Measurements from ENCODE around the gene LANCL2. TPM values are rescaled to one million over a fixed set of nuclear protein-coding genes. Genes with fewer than 3 reads are reported as not detected.
A peak's percentile ranks its signal among the peaks of the same experiment; 100 is the strongest.

The LANCL2 gene
- total RNA-seq, 1 experiment from 2014 or later, result 18.5 TPM

DNA sequence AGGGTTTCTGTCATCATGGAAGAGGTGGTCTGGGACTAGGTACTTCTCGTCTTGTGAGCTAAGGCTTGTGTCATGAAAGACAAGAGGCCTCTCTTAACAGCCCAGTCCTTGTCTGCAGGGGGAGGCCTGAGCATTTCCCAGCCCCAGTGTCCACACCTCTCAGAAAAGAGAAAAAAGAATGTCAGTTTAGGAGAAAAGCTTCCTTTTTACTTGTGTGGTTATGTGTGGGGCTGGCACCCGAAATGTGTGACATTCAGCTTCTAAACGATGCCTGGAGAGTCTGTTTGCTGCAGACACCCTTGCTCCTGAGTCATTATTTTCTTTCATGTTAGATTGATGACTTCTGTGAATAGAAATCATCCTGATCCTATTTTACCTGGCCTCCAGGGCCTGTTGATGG lies 67.4 kb downstream of the LANCL2 start:
- Mint-ChIP-seq H3K27me3 (ENCODE audit: insufficient read depth, unreplicated experiment) (no peaks in the 10 kb centered on the region), H3K27ac (ENCODE audit: unreplicated experiment) (no peak overlapping the region), H3K36me3 (ENCODE audit: insufficient read depth, unreplicated experiment) (no peaks in the 10 kb centered on the region), H3K4me1 (ENCODE audit: low read depth, unreplicated experiment) (no peaks in the 10 kb centered on the region), H3K4me3 (ENCODE audit: unreplicated experiment) (no peak overlapping the region), H3K9me3 (ENCODE audit: unreplicated experiment) (no peaks in the 10 kb centered on the region)
- POLR2A ChIA-PET, result no interaction called here
- no peaks in the 10 kb centered on the region for H3K27me3 ChIP-seq (replicated peaks; ENCODE audit: control insufficient read depth, insufficient read depth, low read length)
- intact Hi-C loops (cut with micrococcal nuclease; ENCODE audit: unreplicated experiment), result loop anchor here (5.0 to 10.0 kb wide), 2 partner anchors 82 to 140 kb away; partner anchors contain the start of gene VOPP1
- CTCF ChIA-PET, result interaction anchor here (0.7 kb wide), 1 partner anchor 137 kb away, joined by 3 read pairs; no protein-coding TSS in a partner anchor
- no peak overlapping the region for H3K4me3 ChIP-seq (ENCODE audit: low read depth, low read length)
- TF ChIP-seq, protein P1, sequence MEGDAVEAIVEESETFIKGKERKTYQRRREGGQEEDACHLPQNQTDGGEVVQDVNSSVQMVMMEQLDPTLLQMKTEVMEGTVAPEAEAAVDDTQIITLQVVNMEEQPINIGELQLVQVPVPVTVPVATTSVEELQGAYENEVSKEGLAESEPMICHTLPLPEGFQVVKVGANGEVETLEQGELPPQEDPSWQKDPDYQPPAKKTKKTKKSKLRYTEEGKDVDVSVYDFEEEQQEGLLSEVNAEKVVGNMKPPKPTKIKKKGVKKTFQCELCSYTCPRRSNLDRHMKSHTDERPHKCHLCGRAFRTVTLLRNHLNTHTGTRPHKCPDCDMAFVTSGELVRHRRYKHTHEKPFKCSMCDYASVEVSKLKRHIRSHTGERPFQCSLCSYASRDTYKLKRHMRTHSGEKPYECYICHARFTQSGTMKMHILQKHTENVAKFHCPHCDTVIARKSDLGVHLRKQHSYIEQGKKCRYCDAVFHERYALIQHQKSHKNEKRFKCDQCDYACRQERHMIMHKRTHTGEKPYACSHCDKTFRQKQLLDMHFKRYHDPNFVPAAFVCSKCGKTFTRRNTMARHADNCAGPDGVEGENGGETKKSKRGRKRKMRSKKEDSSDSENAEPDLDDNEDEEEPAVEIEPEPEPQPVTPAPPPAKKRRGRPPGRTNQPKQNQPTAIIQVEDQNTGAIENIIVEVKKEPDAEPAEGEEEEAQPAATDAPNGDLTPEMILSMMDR (IDR thresholded peaks at IDR 0.05; ENCODE audit: insufficient read depth in 1 of 2, low read depth in 1 of 2, low read length in 1 of 2, severe bottlenecking in 1 of 2, unreplicated experiment in 1 of 2), result no peak
- no peaks in the 10 kb centered on the region for H3K9me3 ChIP-seq
- DNase-seq, result no peak
- no TSS peak for BruUV-seq (replicated peaks)
- H3K36me3 ChIP-seq (ENCODE audit: control insufficient read depth, insufficient read depth, low read length), result no peaks in the 10 kb centered on the region
- H3K4me1 ChIP-seq, result no peaks in the 10 kb centered on the region

DNA sequence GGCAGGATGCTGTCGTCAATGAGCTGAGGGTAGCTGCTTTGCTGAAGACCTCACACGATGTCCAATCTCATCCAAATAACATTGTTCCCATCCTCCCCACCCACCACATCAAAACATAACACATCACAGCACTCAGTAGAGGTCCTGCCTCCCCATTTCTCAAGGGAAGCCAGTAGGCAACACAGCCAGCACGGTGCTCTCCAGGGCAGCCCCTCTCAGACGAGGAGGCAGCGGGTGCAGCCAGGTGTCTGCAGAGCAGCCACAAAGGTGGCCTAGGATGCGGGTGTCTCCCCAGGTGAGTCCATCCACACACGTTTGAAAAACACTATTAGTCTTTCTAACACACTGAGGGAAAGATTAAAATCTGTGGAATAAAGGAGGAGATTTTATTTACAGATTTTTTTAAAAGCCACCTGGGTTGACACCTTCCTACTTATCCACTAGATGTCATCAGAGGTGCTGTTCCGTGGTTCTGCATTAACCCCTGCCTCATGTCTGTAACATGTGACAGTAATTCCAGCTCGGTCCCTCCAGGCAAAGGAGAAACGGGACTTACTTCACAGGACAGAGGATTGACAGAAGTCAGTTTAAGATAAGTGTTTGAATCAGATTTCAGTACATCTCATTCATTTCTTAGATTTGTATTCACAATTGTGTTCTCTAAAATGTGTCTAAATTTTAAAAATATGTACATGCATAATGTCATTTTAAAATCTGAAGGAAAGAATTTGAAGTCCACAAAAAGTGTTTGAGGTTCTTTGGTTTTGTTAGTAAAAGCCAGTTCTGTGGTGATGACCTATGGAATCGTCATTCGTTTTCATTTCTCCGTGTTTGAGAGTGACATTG lies 68.0 kb downstream of the LANCL2 start:
- Histone ChIP-seq H3K9me3 (no peaks in the 10 kb centered on the region), H3K4me3 (ENCODE audit: low read depth, low read length) (no peak overlapping the region), H3K4me1 (no peaks in the 10 kb centered on the region), H3K36me3 (ENCODE audit: control insufficient read depth, insufficient read depth, low read length) (no peaks in the 10 kb centered on the region), H3K27me3 (replicated peaks; ENCODE audit: control insufficient read depth, insufficient read depth, low read length) (no peaks in the 10 kb centered on the region)
- TF ChIP-seq, protein P1 (IDR thresholded peaks at IDR 0.05; ENCODE audit: insufficient read depth in 1 of 2, low read depth in 1 of 2, low read length in 1 of 2, severe bottlenecking in 1 of 2, unreplicated experiment in 1 of 2), result peak; percentile 63 to 67
- BruUV-seq (replicated peaks), result no TSS peak
- Mint-ChIP-seq H3K27me3 (ENCODE audit: insufficient read depth, unreplicated experiment) (no peaks in the 10 kb centered on the region), H3K9me3 (ENCODE audit: unreplicated experiment) (no peaks in the 10 kb centered on the region), H3K36me3 (ENCODE audit: insufficient read depth, unreplicated experiment) (no peaks in the 10 kb centered on the region), H3K4me1 (ENCODE audit: low read depth, unreplicated experiment) (no peaks in the 10 kb centered on the region), H3K4me3 (ENCODE audit: unreplicated experiment) (no peak overlapping the region), H3K27ac (ENCODE audit: unreplicated experiment) (no peak overlapping the region)
- ChIA-PET POLR2A (no interaction called here), CTCF (interaction anchor here (0.7 to 1.1 kb wide), 3 partner anchors 136 to 160 kb away, joined by 3 read pairs; partner anchors contain the start of gene VOPP1)
- intact Hi-C loops (cut with micrococcal nuclease; ENCODE audit: unreplicated experiment), result loop anchor here (1.0 to 10.0 kb wide), 3 partner anchors 82 to 165 kb away; partner anchors contain the start of gene VOPP1
- DNase-seq, result peak; percentile 54 to 61

DNA sequence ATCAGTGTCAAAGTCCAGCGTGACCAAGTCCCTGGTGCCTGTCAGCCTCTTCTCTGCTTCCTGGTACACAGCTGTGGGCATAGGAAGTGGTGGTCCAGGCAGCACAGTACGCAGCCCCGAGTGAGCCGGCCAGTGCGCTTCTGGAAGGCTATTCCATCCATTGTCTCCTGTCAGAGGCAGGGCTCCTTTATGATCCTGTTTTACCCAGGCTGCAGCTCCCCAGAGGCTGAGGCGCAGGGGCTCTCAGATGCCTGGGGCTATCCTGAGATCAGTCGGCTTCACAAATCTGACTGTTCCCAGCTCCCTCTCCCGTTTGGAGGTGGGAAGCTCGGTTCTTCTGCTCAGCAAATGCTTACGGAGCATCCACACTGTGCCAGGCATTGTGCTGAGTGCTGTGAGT lies 70.3 kb downstream of the LANCL2 start:
- Mint-ChIP-seq H3K4me3 (ENCODE audit: unreplicated experiment) (no peak overlapping the region), H3K27me3 (ENCODE audit: insufficient read depth, unreplicated experiment) (no peaks in the 10 kb centered on the region), H3K9me3 (ENCODE audit: unreplicated experiment) (no peaks in the 10 kb centered on the region), H3K36me3 (ENCODE audit: insufficient read depth, unreplicated experiment) (no peaks in the 10 kb centered on the region), H3K27ac (ENCODE audit: unreplicated experiment) (no peak overlapping the region), H3K4me1 (ENCODE audit: low read depth, unreplicated experiment) (no peaks in the 10 kb centered on the region)
- Histone ChIP-seq H3K27me3 (replicated peaks; ENCODE audit: control insufficient read depth, insufficient read depth, low read length) (no peaks in the 10 kb centered on the region), H3K4me3 (ENCODE audit: low read depth, low read length) (no peak overlapping the region), H3K36me3 (ENCODE audit: control insufficient read depth, insufficient read depth, low read length) (no peaks in the 10 kb centered on the region), H3K9me3 (no peaks in the 10 kb centered on the region), H3K4me1 (no peaks in the 10 kb centered on the region)
- ChIA-PET POLR2A (no interaction called here), CTCF (interaction anchor here (1.0 kb wide), 1 partner anchor 99 kb away, joined by 3 read pairs; no protein-coding TSS in a partner anchor)
- BruUV-seq (replicated peaks), result no TSS peak
- intact Hi-C loops (cut with micrococcal nuclease; ENCODE audit: unreplicated experiment), result loop anchor here (10.0 kb wide), 1 partner anchor 79 kb away; no protein-coding TSS in a partner anchor
- DNase-seq, result no peak
- TF ChIP-seq, protein P1 (IDR thresholded peaks at IDR 0.05; ENCODE audit: insufficient read depth in 1 of 2, low read depth in 1 of 2, low read length in 1 of 2, severe bottlenecking in 1 of 2, unreplicated experiment in 1 of 2), result no peak
